GM23338 (cell line): Measurements from ENCODE around the gene NFIB. TPM values are rescaled to one million over a fixed set of nuclear protein-coding genes. Genes with fewer than 3 reads are reported as not detected.

Experiments
- ATAC-seq: fragments of 200-7000 bp; cut with Tn5 transposase; 3 replicates; pipeline ENCODE4 v1.9.1; 2020
- DNase-seq: peaks from one replicate; pipeline ENCODE4 v3.0.0-alpha.2; 2015; ENCODE audit warnings: low spot score
- H2AFZ ChIP-seq: fragments of 200-600 bp; sonication (generic); 2 replicates; pipeline ENCODE4 v1.8.0; 2016; ENCODE audit warnings: antibody characterized with exemption, mild to moderate bottlenecking, moderate library complexity
- H3F3A ChIP-seq: fragments of 200-600 bp; sonication (generic); replicated peaks from 2 replicates; pipeline ENCODE4 v1.8.0; 2017; ENCODE audit warnings: antibody characterized with exemption, mixed run types, low read depth
- H3K27ac ChIP-seq: fragments of 200-600 bp; sonication (generic); 2 replicates; pipeline ENCODE4 v1.6.1; 2016; ENCODE audit warnings: low read depth
- H3K27me3 ChIP-seq: fragments of 200-600 bp; sonication (generic); 2 replicates; pipeline ENCODE4 v1.8.0; 2016; ENCODE audit warnings: mild to moderate bottlenecking, mixed run types, moderate library complexity; ENCODE audit not compliant: insufficient read depth
- H3K36me3 ChIP-seq: fragments of 200-600 bp; sonication (generic); 2 replicates; pipeline ENCODE4 v1.8.0; 2016; ENCODE audit warnings: mild to moderate bottlenecking; ENCODE audit not compliant: insufficient read depth
- H3K4me1 ChIP-seq: fragments of 200-600 bp; sonication (generic); 2 replicates; pipeline ENCODE4 v1.8.0; 2016; ENCODE audit warnings: mild to moderate bottlenecking, moderate library complexity; ENCODE audit not compliant: insufficient read depth
- H3K4me2 ChIP-seq: fragments of 200-600 bp; sonication (generic); 2 replicates; pipeline ENCODE4 v1.7.1; 2017; ENCODE audit warnings: mixed run types
- H3K4me3 ChIP-seq: fragments of 200-600 bp; sonication (generic); 2 replicates; pipeline ENCODE4 v1.6.1; 2016; ENCODE audit warnings: mixed run types
- H3K79me2 ChIP-seq: fragments of 200-600 bp; sonication (generic); replicated peaks from 2 replicates; pipeline ENCODE4 v1.8.0; 2017; ENCODE audit warnings: mild to moderate bottlenecking; ENCODE audit not compliant: insufficient read depth
- H3K9me2 ChIP-seq: fragments of 200-600 bp; sonication (generic); 2 replicates; pipeline ENCODE4 v1.8.0; 2017; ENCODE audit not compliant: insufficient read depth
- H4K20me1 ChIP-seq: fragments of 200-600 bp; sonication (generic); replicated peaks from 2 replicates; pipeline ENCODE4 v1.8.0; 2017; ENCODE audit warnings: mild to moderate bottlenecking; ENCODE audit not compliant: insufficient read depth
- H3K27ac Mint-ChIP-seq: 2 replicates; pipeline ENCODE4 v1.8.0; 2020; ENCODE audit warnings: inconsistent platforms, mild to moderate bottlenecking, moderate library complexity, mixed read lengths
- H3K27me3 Mint-ChIP-seq: 3 replicates; pipeline ENCODE4 v1.8.0; 2022; ENCODE audit warnings: low read depth, mild to moderate bottlenecking, moderate library complexity, mixed read lengths, inconsistent platforms; ENCODE audit not compliant: insufficient read depth, poor library complexity
- H3K36me3 Mint-ChIP-seq: 3 replicates; pipeline ENCODE4 v1.8.0; 2021; ENCODE audit warnings: low read depth, mild to moderate bottlenecking, inconsistent platforms, moderate library complexity, mixed read lengths
- H3K4me1 Mint-ChIP-seq: 3 replicates; pipeline ENCODE4 v1.8.0; 2020; ENCODE audit warnings: mild to moderate bottlenecking, inconsistent platforms, mixed read lengths
- H3K4me3 Mint-ChIP-seq: 3 replicates; pipeline ENCODE4 v1.8.0; 2021; ENCODE audit warnings: moderate library complexity, mild to moderate bottlenecking, inconsistent platforms, mixed read lengths
- H3K9me3 Mint-ChIP-seq: 3 replicates; pipeline ENCODE4 v1.8.0; 2020; ENCODE audit warnings: moderate library complexity, mild to moderate bottlenecking, inconsistent platforms, mixed read lengths
- CREB1 ChIP-seq: fragments of 250-450 bp; sonication (Bioruptor Pico); IDR thresholded peaks from 2 replicates; pipeline ENCODE4 v1.5.0; 2020; ENCODE audit warnings: low read depth, mild to moderate bottlenecking, moderate library complexity
- EZH2phosphoT487 ChIP-seq: fragments of 200-600 bp; sonication (generic); IDR thresholded peaks from one replicate; pipeline ENCODE4 v1.8.1; 2018; ENCODE audit warnings: antibody characterized with exemption; ENCODE audit not compliant: unreplicated experiment
- JUNB ChIP-seq: IDR thresholded peaks from one replicate; pipeline ENCODE4 v1.6.1; 2016; ENCODE audit warnings: antibody characterized with exemption; ENCODE audit not compliant: unreplicated experiment
- NANOG ChIP-seq: IDR thresholded peaks from 2 replicates; pipeline ENCODE4 v1.6.1; 2016; ENCODE audit warnings: antibody characterized with exemption, borderline replicate concordance
- POLR2AphosphoS5 ChIP-seq: IDR thresholded peaks from 2 replicates; pipeline ENCODE4 v1.6.1; 2016; ENCODE audit warnings: antibody characterized with exemption, low read depth
- ZNF114 ChIP-seq: fragments of 250-450 bp; sonication (Bioruptor Pico); IDR thresholded peaks from 2 replicates; pipeline ENCODE4 v1.5.0; 2020; ENCODE audit warnings: mild to moderate bottlenecking, moderate library complexity
- polyA plus RNA-seq: library from polyadenylated mRNA; unstranded; fragments of >200 nt; fragmentation: Nextera tagmentation; extraction: Ambion mirVana; gene quantifications from 2 replicates; pipeline ENCODE4 v1.2.1, GENCODE V29; 2016
- total RNA-seq: library from RNA; depleted of rRNA; stranded (reverse); fragments of >200 nt; shearing (Covaris generic); gene quantifications from 2 replicates; pipeline ENCODE4 v1.2.3, GENCODE V29; 2014
- TF ChIP-seq, protein P1 (sequence below): IDR thresholded peaks from 2 replicates; pipeline ENCODE4 v1.6.1; 2016; ENCODE audit warnings: antibody characterized with exemption
- TF ChIP-seq, protein P2 (sequence below): fragments of 250-450 bp; sonication (Bioruptor Pico); IDR thresholded peaks from 2 replicates; pipeline ENCODE4 v1.5.0; 2020; ENCODE audit warnings: mild to moderate bottlenecking, moderate library complexity

NFIB gene
- total and polyA plus RNA-seq, 2 experiments from 2014 or later: 3.9 to 4.7 TPM

DNA sequence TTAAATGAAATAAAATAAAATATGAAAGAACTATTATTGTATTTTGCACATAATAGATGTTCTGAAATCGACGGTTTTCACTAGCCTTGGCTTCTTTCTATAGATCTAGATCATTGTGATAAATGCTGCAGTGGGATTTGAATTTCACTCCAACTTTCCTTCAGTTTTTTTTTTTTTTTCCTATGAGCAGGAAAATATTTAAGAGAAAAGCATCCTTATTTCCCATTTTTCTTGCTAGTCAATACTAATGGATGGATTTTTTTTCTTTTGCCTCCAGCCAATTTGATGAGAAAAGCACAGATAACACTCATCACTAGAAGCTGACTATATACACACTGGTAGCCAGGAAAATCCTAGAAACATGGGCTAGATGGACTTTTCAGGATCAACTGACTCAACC is 249.0 kb downstream of the NFIB start:
- Histone ChIP-seq H3K27me3 (no peaks in the 10 kb centered on the region), H4K20me1 (no peaks in the 10 kb centered on the region), H3K4me2 (no peak overlapping the region), H2AFZ (no peak overlapping the region), H3K27ac (no peak overlapping the region), H3K9me2 (0 out of 2 replicates have a peak, but pooled peaks cover 3% of the 10 kb centered on the region), H3K4me1 (no peaks in the 10 kb centered on the region), H3K79me2 (no peaks in the 10 kb centered on the region), H3K4me3 (no peak overlapping the region), H3K36me3 (no peaks in the 10 kb centered on the region), H3F3A (no peaks in the 10 kb centered on the region)
- Mint-ChIP-seq H3K27ac (no peak overlapping the region), H3K9me3 (no peaks in the 10 kb centered on the region), H3K4me3 (no peak overlapping the region), H3K27me3 (no peaks in the 10 kb centered on the region), H3K36me3 (no peaks in the 10 kb centered on the region), H3K4me1 (no peaks in the 10 kb centered on the region)
- DNase-seq (no peak), ATAC-seq (no peak)
- no peak for TF ChIP-seq CREB1 (CRISPR knock-in tag)
- no peak for TF ChIP-seq JUNB

DNA sequence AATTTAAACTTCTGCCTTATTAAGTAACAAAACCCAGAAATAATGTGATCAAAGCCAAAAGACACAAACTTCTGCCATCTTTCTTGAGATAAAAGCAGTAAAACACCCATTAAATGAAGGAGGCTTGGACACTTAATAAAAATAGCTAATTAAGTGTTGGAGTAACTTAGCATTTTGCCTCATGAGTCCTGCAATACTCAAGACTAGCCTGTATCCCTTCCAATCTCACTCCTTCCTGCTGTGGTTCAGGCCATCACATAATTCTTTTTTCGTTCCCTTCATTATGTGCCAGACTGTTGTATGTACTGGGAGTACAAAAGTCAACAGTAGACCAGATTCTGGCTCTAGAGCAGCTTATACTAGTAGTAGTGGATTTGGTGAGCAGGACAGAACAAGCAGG is 250.2 kb downstream of the NFIB start:
- Histone ChIP-seq H3K4me1 (no peaks in the 10 kb centered on the region), H3F3A (no peaks in the 10 kb centered on the region), H3K36me3 (no peaks in the 10 kb centered on the region), H3K4me2 (no peak overlapping the region), H3K4me3 (no peak overlapping the region), H2AFZ (no peak overlapping the region), H3K79me2 (no peaks in the 10 kb centered on the region), H4K20me1 (no peaks in the 10 kb centered on the region), H3K9me2 (0 out of 2 replicates have a peak, but pooled peaks cover 3% of the 10 kb centered on the region), H3K27ac (no peak overlapping the region), H3K27me3 (no peaks in the 10 kb centered on the region)
- Mint-ChIP-seq H3K36me3 (no peaks in the 10 kb centered on the region), H3K27me3 (no peaks in the 10 kb centered on the region), H3K4me3 (no peak overlapping the region), H3K27ac (no peak overlapping the region), H3K4me1 (no peaks in the 10 kb centered on the region), H3K9me3 (no peaks in the 10 kb centered on the region)
- no peak for ATAC-seq
- no peak for DNase-seq
- no peak for TF ChIP-seq ZNF114
- TF ChIP-seq, protein P1, sequence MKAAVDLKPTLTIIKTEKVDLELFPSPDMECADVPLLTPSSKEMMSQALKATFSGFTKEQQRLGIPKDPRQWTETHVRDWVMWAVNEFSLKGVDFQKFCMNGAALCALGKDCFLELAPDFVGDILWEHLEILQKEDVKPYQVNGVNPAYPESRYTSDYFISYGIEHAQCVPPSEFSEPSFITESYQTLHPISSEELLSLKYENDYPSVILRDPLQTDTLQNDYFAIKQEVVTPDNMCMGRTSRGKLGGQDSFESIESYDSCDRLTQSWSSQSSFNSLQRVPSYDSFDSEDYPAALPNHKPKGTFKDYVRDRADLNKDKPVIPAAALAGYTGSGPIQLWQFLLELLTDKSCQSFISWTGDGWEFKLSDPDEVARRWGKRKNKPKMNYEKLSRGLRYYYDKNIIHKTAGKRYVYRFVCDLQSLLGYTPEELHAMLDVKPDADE: no peak
- TF ChIP-seq JUNB: no peak
- TF ChIP-seq EZH2phosphoT487: no peak
- no peak for TF ChIP-seq POLR2AphosphoS5
- no peak for TF ChIP-seq NANOG
- TF ChIP-seq, protein P2, sequence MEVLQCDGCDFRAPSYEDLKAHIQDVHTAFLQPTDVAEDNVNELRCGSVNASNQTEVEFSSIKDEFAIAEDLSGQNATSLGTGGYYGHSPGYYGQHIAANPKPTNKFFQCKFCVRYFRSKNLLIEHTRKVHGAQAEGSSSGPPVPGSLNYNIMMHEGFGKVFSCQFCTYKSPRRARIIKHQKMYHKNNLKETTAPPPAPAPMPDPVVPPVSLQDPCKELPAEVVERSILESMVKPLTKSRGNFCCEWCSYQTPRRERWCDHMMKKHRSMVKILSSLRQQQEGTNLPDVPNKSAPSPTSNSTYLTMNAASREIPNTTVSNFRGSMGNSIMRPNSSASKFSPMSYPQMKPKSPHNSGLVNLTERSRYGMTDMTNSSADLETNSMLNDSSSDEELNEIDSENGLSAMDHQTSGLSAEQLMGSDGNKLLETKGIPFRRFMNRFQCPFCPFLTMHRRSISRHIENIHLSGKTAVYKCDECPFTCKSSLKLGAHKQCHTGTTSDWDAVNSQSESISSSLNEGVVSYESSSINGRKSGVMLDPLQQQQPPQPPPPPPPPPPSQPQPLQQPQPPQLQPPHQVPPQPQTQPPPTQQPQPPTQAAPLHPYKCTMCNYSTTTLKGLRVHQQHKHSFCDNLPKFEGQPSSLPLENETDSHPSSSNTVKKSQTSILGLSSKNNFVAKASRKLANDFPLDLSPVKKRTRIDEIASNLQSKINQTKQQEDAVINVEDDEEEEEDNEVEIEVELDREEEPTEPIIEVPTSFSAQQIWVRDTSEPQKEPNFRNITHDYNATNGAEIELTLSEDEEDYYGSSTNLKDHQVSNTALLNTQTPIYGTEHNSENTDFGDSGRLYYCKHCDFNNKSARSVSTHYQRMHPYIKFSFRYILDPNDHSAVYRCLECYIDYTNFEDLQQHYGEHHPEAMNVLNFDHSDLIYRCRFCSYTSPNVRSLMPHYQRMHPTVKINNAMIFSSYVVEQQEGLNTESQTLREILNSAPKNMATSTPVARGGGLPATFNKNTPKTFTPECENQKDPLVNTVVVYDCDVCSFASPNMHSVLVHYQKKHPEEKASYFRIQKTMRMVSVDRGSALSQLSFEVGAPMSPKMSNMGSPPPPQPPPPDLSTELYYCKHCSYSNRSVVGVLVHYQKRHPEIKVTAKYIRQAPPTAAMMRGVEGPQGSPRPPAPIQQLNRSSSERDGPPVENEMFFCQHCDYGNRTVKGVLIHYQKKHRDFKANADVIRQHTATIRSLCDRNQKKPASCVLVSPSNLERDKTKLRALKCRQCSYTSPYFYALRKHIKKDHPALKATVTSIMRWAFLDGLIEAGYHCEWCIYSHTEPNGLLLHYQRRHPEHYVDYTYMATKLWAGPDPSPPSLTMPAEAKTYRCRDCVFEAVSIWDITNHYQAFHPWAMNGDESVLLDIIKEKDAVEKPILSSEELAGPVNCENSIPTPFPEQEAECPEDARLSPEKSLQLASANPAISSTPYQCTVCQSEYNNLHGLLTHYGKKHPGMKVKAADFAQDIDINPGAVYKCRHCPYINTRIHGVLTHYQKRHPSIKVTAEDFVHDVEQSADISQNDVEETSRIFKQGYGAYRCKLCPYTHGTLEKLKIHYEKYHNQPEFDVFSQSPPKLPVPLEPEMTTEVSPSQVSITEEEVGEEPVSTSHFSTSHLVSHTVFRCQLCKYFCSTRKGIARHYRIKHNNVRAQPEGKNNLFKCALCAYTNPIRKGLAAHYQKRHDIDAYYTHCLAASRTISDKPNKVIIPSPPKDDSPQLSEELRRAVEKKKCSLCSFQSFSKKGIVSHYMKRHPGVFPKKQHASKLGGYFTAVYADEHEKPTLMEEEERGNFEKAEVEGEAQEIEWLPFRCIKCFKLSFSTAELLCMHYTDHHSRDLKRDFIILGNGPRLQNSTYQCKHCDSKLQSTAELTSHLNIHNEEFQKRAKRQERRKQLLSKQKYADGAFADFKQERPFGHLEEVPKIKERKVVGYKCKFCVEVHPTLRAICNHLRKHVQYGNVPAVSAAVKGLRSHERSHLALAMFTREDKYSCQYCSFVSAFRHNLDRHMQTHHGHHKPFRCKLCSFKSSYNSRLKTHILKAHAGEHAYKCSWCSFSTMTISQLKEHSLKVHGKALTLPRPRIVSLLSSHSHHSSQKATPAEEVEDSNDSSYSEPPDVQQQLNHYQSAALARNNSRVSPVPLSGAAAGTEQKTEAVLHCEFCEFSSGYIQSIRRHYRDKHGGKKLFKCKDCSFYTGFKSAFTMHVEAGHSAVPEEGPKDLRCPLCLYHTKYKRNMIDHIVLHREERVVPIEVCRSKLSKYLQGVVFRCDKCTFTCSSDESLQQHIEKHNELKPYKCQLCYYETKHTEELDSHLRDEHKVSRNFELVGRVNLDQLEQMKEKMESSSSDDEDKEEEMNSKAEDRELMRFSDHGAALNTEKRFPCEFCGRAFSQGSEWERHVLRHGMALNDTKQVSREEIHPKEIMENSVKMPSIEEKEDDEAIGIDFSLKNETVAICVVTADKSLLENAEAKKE: no peak
